Measurements from ENCODE around the gene ANKRD30A.

Gene ANKRD30A

DNA sequence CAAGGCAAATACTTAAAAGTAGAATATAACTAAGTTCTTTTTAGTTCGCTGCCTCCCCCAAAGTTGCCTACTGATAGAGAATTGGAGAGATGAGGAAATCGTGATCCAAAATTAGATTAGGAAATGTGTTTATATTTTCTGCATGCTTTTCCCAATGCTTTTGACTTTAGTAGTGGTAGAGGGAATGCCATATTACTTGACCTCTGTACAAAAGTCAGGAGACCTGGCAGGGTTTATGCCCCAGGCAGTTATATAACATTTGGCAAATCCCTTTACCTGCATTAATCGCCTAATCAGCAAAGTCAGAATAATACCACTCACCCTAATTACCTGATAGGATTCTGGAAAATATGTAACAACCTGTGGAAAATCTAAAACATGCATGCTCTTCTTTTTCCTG, 142.9 kb downstream of the ANKRD30A start:
- no peak for DNase-seq (ENCODE audit: low read depth)
- TF ChIP-seq, protein P1, sequence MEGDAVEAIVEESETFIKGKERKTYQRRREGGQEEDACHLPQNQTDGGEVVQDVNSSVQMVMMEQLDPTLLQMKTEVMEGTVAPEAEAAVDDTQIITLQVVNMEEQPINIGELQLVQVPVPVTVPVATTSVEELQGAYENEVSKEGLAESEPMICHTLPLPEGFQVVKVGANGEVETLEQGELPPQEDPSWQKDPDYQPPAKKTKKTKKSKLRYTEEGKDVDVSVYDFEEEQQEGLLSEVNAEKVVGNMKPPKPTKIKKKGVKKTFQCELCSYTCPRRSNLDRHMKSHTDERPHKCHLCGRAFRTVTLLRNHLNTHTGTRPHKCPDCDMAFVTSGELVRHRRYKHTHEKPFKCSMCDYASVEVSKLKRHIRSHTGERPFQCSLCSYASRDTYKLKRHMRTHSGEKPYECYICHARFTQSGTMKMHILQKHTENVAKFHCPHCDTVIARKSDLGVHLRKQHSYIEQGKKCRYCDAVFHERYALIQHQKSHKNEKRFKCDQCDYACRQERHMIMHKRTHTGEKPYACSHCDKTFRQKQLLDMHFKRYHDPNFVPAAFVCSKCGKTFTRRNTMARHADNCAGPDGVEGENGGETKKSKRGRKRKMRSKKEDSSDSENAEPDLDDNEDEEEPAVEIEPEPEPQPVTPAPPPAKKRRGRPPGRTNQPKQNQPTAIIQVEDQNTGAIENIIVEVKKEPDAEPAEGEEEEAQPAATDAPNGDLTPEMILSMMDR (IDR thresholded peaks at IDR 0.05; ENCODE audit: insufficient read depth, low read depth, low read length, missing control alignments): no peak
- no peak overlapping the region for H3K4me3 ChIP-seq (ENCODE audit: low read length)

DNA sequence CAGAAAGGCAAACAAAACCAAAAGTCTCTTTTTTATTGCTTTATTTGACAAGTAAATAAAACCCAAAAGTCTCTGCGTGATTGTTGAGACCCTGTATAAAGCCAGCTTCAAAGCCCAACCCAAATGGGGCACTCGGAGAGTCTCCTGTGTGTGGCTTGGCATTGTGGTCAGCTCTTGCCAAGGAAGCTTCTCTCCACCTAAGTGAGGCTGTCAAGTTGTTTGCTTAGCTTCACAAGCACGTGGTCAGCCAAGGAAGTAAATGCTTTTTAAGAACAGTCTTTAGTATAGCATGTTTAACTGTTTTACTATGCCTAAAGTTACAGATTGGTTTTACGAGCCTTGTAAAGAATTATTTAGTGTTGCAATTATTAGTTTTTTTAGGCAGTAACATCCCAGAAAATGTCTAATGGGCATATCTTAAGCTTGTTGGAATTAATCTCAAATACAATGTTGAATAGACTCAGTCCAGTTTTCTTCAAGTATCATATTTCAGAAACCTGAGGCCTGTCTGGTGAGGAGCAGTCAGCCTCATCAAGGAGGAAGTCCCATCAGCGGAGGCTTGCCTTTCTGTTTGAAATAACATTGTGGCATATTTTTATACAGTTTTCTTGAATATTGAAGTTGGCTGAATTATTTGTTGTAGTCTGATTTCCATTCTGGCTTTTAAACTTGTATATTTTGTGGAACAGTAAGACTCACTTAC, 144.3 kb downstream of the ANKRD30A start:
- H3K4me3 ChIP-seq (ENCODE audit: low read length): no peak overlapping the region
- no peak for DNase-seq (ENCODE audit: low read depth)
- TF ChIP-seq, protein P1 (IDR thresholded peaks at IDR 0.05; ENCODE audit: insufficient read depth, low read depth, low read length, missing control alignments): no peak

DNA sequence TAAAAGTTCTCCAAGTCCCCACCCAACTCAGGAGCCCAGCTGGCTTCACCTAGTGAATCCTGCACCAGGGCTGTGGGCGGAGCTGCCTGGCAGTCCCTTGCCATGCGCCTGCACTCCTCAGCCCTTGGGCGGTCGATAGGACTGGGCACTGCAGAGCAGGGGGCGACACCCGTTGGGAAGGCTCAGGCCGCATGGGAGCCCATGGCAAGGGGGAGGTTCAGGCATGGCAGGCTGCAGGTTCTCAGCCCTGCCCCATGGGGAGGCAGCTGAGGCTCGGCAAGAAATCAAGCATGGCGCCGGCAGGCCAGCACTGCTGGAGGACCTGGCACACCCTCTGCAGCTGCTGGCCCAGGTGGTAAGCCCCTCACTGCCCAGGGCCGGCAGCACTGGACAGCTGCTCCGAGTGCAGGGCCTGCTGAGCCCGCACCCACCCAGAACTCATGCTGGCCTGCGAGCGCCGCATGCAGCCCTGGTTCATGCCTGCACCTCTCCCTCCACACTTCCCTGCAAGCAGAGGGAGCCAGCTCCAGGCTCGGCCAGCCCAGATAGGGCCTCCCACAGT, 149.9 kb downstream of the ANKRD30A start:
- TF ChIP-seq, protein P1 (IDR thresholded peaks at IDR 0.05; ENCODE audit: insufficient read depth, low read depth, low read length, missing control alignments): no peak
- DNase-seq (ENCODE audit: low read depth): no peak
- H3K4me3 ChIP-seq (ENCODE audit: low read length): no peak overlapping the region

DNA sequence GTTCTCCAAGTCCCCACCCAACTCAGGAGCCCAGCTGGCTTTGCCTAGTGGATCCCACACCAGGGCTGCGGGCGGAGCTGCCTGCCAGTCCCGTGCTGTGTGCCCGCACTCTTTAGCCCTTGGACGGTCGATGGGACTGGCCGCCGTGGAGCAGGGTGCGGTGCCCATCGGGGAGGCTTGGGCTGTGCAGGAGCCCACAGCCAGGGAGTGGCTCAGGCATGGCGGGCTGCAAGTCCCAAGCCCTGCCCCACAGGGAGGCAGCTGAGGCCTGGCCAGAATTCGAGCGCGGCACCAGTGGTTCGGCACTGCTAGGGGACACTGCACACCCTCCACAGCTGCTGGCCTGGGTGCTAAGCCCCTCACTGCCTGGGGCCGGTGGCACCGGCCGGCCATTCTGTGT, 159.7 kb downstream of the ANKRD30A start:
- TF ChIP-seq, protein P1 (IDR thresholded peaks at IDR 0.05; ENCODE audit: insufficient read depth, low read depth, low read length, missing control alignments): no peak
- no peak for DNase-seq (ENCODE audit: low read depth)
- no peak overlapping the region for H3K4me3 ChIP-seq (ENCODE audit: low read length)

DNA sequence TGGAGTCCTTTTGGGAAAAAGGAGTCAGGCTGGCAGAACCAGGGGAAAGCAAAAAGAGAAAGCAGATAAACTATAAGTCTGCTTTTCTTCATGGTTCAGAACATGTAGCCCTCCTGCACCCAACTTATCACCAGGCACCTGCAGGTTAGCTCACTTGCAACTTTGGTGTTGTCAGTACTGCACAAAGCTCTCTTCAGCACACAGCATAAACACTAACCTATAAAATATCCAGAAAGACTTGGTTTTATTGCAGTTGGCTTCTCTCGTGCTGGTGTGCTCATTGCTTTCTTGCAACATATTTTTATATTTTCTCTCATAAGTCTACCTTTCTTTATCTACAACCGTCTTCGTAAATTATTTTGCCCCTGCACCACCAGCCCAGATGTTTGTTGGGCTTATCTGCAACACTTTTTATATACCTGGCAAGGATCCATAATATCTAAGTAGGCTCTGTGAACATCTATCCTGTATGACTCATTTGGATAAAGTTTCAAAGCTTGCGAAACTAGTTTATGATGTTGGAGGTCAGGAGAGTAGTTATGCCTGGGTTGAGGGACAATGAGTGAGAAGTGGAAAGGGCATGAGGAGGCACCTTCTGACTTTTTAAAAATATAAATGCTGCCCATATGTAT, 164.6 kb downstream of the ANKRD30A start:
- H3K4me3 ChIP-seq (ENCODE audit: low read length): no peak overlapping the region
- DNase-seq (ENCODE audit: low read depth): peak; percentile 72
- TF ChIP-seq, protein P1 (IDR thresholded peaks at IDR 0.05; ENCODE audit: insufficient read depth, low read depth, low read length, missing control alignments): no peak

DNA sequence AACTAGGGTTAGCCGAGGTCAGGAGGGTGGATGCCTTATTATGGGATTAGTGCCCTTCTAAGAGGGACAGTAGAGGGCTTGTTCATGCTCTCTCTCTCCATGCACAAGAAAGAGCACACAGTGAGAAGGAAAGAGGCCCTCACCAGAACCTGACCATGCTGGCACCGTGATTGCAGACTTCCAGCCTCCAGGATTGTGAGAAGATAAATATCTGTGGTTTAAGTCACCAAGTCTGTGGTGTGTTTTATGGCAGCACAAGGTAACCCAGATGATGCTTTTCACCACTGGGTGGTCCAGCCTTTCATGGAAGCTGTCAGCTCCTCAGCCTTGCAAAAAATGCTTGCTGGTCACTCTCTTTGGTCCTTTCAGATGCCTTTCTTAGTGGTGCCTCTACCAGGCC, 175.9 kb downstream of the ANKRD30A start:
- no peak overlapping the region for H3K4me3 ChIP-seq (ENCODE audit: low read length)
- DNase-seq (ENCODE audit: low read depth): no peak
- TF ChIP-seq, protein P1 (IDR thresholded peaks at IDR 0.05; ENCODE audit: insufficient read depth, low read depth, low read length, missing control alignments): no peak
